Activated CD4-positive, alpha-beta T cell treated with anti-CD3 and anti-CD28 coated beads, Interleukin-2, amount 10 ng/mL, durations not matched to agents 7 days and 5 days (primary cell): ENCODE data around the gene RANGRF. TPM values are rescaled to one million over a fixed set of nuclear protein-coding genes. Genes with fewer than 3 reads are reported as not detected.
A peak's percentile ranks its signal among the peaks of the same experiment; 100 is the strongest.
"Not testable (repeated sequence)": the region's sequence is repeated elsewhere in the genome, so short reads cannot be mapped to it uniquely, and the experiment has no call there.

Source experiments
- CTCF ChIA-PET: fragments of 350-600 bp; sonication (Branson Sonifier 250); formaldehyde crosslinking; loops from one replicate; lab custom pipeline; 2021; ENCODE audit warnings: antibody characterized with exemption; lab: Charles Lee
- POLR2A ChIA-PET: fragments of 350-600 bp; sonication (Branson Sonifier 250); formaldehyde crosslinking; loops from one replicate; lab custom pipeline; 2021; ENCODE audit warnings: antibody characterized with exemption; lab: Charles Lee
- DNase-seq: peaks from one replicate; pipeline ENCODE4 v3.0.0-alpha.2; 2020
- H3K27ac Mint-ChIP-seq: one replicate; pipeline ENCODE4 v1.8.0; 2021; ENCODE audit warnings: mild to moderate bottlenecking, moderate library complexity, mixed read lengths
- H3K27me3 Mint-ChIP-seq: one replicate; pipeline ENCODE4 v1.8.0; 2021; ENCODE audit warnings: mixed read lengths
- H3K36me3 Mint-ChIP-seq: one replicate; pipeline ENCODE4 v1.8.0; 2021; ENCODE audit warnings: low read depth, mixed read lengths
- H3K4me1 Mint-ChIP-seq: one replicate; pipeline ENCODE4 v1.8.0; 2021; ENCODE audit warnings: mixed read lengths
- H3K4me3 Mint-ChIP-seq: one replicate; pipeline ENCODE4 v1.8.0; 2021; ENCODE audit warnings: mild to moderate bottlenecking, moderate library complexity, mixed read lengths
- H3K9me3 Mint-ChIP-seq: one replicate; pipeline ENCODE4 v1.8.0; 2021; ENCODE audit warnings: mixed read lengths
- total RNA-seq, 2 experiments: library from RNA; stranded (reverse); gene quantifications; one replicate each; pipeline ENCODE4 v1.2.3, GENCODE V29; 2021

The RANGRF gene, protein sequence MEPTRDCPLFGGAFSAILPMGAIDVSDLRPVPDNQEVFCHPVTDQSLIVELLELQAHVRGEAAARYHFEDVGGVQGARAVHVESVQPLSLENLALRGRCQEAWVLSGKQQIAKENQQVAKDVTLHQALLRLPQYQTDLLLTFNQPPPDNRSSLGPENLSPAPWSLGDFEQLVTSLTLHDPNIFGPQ
- total RNA-seq: 10 to 100 TPM; 41.2 to 48.9 TPM

GRCh38 chr17:8288336-8289102 is at the start of gene RANGRF:
Gene RANGRF, plus strand, starts transcription at chr17:8288670. Its CDS starts 119 bp downstream, at chr17:8288789.
- peak; percentile 88 for DNase-seq
- POLR2A ChIA-PET: interaction anchor here (0.5 to 0.9 kb wide), 3 partner anchors 38 to 115 kb away, joined by 3 to 5 read pairs (median 4); partner anchors contain the start of gene CTC1
- peaks cover 48% of the 10 kb centered on the region for H3K4me1 Mint-ChIP-seq

GRCh38 chr17:8243827-8244226 is 44.6 kb upstream of the RANGRF start:
- no peaks in the 10 kb centered on the region for H3K27me3 Mint-ChIP-seq
- peaks cover 52% of the 10 kb centered on the region for H3K36me3 Mint-ChIP-seq
- CTCF ChIA-PET: interaction anchor here (0.6 to 1.9 kb wide), 10 partner anchors 8 to 555 kb away, joined by 3 to 14 read pairs (median 4); no protein-coding TSS in a partner anchor
- H3K27ac Mint-ChIP-seq: peak overlapping the region; percentile 100
- DNase-seq: peak; percentile 50
- peaks cover 44% of the 10 kb centered on the region for H3K4me1 Mint-ChIP-seq
- H3K4me3 Mint-ChIP-seq: peak overlapping the region; percentile 54
- no peaks in the 10 kb centered on the region for H3K9me3 Mint-ChIP-seq
- POLR2A ChIA-PET: interaction anchor here (0.6 kb wide), 2 partner anchors 23 to 70 kb away, joined by 3 to 4 read pairs; no protein-coding TSS in a partner anchor

More at GRCh38 chr17:8288336-8289102, at the start of gene RANGRF:
- CTCF ChIA-PET: interaction anchor here (0.7 to 1.0 kb wide), 2 partner anchors 12 to 37 kb away, joined by 3 read pairs; no protein-coding TSS in a partner anchor
- H3K27me3 Mint-ChIP-seq: no peaks in the 10 kb centered on the region
- H3K4me3 Mint-ChIP-seq: peak within 1 kb of the TSS; percentile 93
- H3K9me3 Mint-ChIP-seq: no peaks in the 10 kb centered on the region
- peaks cover 22% of the 10 kb centered on the region for H3K36me3 Mint-ChIP-seq
- peak within 1 kb of the TSS; percentile 97 for H3K27ac Mint-ChIP-seq

- no peaks in the 10 kb centered on the region for H3K9me3 Mint-ChIP-seq
- peaks cover 48% of the 10 kb centered on the region for H3K36me3 Mint-ChIP-seq
- H3K4me3 Mint-ChIP-seq: no peak overlapping the region
- H3K27me3 Mint-ChIP-seq: no peaks in the 10 kb centered on the region
- peak overlapping the region; percentile 100 for H3K27ac Mint-ChIP-seq
- ChIA-PET POLR2A (no interaction called here), CTCF (interaction anchor here (0.6 to 1.9 kb wide), 6 partner anchors 10 to 90 kb away, joined by 4 to 14 read pairs (median 6); no protein-coding TSS in a partner anchor)
- DNase-seq: no peak
- H3K4me1 Mint-ChIP-seq: peaks cover 48% of the 10 kb centered on the region
Measured at GRCh38 chr17:8244768-8245167, 43.7 kb upstream of the RANGRF start.

DNA sequence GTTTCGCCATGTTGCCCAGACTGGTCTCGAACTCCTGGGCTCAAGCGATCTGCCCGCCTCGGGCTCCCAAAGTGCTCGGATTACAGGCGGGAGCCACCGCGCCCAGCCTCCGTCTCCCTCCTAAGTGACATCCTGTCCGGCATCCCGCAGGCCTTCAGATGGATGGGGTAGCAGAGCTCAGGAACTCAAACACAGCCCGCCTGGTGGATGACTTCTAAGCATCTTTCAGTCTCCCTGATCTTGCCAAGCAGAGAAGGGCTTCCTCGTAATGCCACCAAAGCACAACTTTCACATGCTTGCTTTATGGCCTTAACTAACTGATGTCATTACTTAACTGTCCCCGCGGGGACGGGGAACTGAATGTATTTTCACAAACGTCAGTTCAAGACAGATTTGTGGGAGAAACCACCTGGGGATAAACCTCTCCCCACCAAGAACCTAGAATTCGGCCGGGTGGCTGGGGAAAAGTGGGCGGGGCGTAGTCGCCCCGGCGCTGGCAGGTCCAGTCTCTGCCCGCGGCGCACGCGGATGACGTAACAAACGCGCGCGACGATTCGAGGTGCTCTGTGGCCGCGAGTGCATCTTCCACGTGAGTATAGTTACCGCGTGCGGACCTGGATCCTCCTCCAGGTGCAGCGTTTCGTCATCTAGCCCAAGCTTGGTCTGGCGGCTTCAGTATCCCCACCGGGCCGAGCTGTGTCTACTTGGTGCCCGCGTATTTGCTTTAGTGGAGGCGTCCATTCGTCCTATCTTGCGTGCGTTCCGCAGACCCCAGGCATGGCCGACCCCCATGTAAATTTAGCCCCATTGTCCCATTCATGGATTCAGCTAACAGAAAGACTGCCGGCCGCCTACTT is 39.5 kb upstream of the RANGRF start, which contains the start of gene PFAS:
Gene PFAS (plus strand): TSS at position 539 of the 857 bp plus-strand sequence. CDS start 4,649 bp downstream, outside the sequence.
- DNase-seq: peak; percentile 96
- Mint-ChIP-seq H3K27me3 (no peaks in the 10 kb centered on the region), H3K4me1 (peaks cover 42% of the 10 kb centered on the region), H3K36me3 (peaks cover 25% of the 10 kb centered on the region), H3K4me3 (peak within 1 kb of the TSS; percentile 98), H3K9me3 (no peaks in the 10 kb centered on the region), H3K27ac (peak within 1 kb of the TSS; percentile 100)
- ChIA-PET POLR2A (interaction anchor here (0.9 to 1.8 kb wide), 3 partner anchors 21 to 46 kb away, joined by 3 to 7 read pairs (median 3); partner anchors contain the start of gene SLC25A35), CTCF (interaction anchor here (0.5 to 1.8 kb wide), 14 partner anchors 9 to 1478 kb away, joined by 3 to 8 read pairs (median 4); partner anchors contain the start of genes ALOXE3, AURKB and BORCS6)

DNA sequence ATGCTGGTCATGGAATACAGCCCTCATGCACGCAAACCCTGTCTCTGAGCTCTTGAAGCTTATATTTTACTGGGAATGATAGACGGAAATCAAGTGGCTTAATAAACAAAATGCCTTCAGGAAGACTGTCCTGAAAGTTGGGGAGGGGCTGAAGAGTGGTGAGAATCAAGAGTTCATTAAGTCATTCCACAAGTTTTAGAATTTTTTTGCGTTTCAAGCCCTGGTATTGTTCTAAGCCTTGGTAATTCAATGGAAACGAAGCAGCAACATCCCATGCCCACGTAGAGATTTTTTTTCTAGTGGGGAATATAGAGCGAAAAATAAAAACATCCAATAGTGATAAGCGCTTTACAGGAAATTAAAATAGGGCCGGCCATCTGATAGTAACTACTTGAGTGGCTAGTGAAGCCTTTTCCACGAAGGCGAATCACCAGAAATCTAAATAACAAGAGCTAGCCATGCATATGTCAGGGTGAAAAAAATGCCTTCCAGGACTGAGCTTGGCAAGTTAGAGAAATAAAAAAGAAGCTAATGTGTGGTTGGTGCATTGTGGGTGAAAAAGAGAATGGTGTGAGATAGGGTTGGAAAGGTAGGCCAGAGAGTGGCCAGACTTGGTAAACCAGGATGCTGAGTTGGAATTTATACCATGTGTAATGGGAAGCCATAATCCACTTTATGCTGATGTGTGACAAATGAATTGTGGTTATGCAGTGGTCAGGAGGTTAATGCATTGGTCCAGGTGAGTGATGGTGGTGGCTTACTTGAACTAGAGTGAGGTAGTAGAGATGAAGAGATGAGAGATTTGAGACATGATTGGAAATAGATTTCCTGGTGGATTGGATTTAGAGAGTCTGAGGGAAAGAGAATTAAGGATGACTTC is 38.6 kb upstream of the RANGRF start:
- H3K27me3 Mint-ChIP-seq: no peaks in the 10 kb centered on the region
- no peaks in the 10 kb centered on the region for H3K9me3 Mint-ChIP-seq
- H3K4me3 Mint-ChIP-seq: peak overlapping the region; percentile 98
- CTCF ChIA-PET: interaction anchor here (0.5 to 1.6 kb wide), 7 partner anchors 8 to 1477 kb away, joined by 3 to 4 read pairs (median 3); no protein-coding TSS in a partner anchor
- peak overlapping the region; percentile 100 for H3K27ac Mint-ChIP-seq
- H3K36me3 Mint-ChIP-seq: peaks cover 21% of the 10 kb centered on the region
- peaks cover 34% of the 10 kb centered on the region for H3K4me1 Mint-ChIP-seq
- no peak for DNase-seq
- POLR2A ChIA-PET: no interaction called here

DNA sequence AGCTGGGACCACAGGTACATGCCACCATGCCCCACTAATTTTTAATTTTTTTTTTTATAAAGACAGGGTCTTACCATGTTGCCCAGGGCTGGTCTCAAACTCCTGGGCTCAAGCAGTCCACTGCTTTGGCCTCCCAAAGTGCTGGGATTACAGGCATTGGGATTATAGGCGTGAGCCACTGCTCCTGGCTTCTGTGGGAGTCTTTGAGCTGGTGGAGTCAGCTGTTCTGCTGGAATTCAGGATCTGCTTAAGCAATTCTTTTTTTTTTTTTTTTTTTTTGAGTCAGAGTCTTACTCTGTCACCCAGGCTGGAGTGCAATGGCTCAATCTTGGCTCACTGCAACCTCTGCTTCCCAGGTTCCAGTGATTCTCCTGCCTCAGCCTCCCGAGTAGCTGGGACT is 37.1 kb upstream of the RANGRF start:
- not testable (repeated sequence) for H3K27ac Mint-ChIP-seq, DNase-seq, H3K27me3 Mint-ChIP-seq, H3K4me3 Mint-ChIP-seq, H3K9me3 Mint-ChIP-seq
- ChIA-PET CTCF (interaction anchor here (0.6 to 1.6 kb wide), 4 partner anchors 9 to 57 kb away, joined by 3 to 5 read pairs (median 4); no protein-coding TSS in a partner anchor), POLR2A (interaction anchor here (0.6 kb wide), 1 partner anchor 37 kb away, joined by 5 read pairs; the partner anchor contains the start of gene RANGRF)
- peaks cover 20% of the 10 kb centered on the region for H3K4me1 Mint-ChIP-seq
- peaks cover 14% of the 10 kb centered on the region for H3K36me3 Mint-ChIP-seq

DNA sequence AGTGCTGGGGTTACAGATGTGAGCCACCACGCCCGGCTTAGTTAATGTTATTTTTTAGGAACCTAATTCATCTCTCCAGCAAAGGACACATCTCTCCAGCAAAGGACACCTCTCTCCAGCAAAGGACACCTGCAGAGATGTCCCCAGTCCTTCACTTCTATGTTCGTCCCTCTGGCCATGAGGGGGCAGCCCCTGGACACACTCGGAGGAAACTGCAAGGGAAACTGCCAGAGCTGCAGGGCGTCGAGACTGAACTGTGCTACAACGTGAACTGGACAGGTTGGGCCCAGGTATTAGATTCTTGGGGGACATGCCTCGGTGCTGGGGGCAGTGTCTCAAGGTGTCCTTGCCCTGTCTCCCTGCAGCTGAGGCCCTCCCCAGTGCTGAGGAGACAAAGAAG is 34.7 kb upstream of the RANGRF start:
- H3K9me3 Mint-ChIP-seq: no peaks in the 10 kb centered on the region
- no peak overlapping the region for H3K4me3 Mint-ChIP-seq
- no peaks in the 10 kb centered on the region for H3K27me3 Mint-ChIP-seq
- H3K4me1 Mint-ChIP-seq: peaks cover 16% of the 10 kb centered on the region
- no peak for DNase-seq
- ChIA-PET CTCF (no interaction called here), POLR2A (no interaction called here)
- no peak overlapping the region for H3K27ac Mint-ChIP-seq
- peaks cover 14% of the 10 kb centered on the region for H3K36me3 Mint-ChIP-seq

DNA sequence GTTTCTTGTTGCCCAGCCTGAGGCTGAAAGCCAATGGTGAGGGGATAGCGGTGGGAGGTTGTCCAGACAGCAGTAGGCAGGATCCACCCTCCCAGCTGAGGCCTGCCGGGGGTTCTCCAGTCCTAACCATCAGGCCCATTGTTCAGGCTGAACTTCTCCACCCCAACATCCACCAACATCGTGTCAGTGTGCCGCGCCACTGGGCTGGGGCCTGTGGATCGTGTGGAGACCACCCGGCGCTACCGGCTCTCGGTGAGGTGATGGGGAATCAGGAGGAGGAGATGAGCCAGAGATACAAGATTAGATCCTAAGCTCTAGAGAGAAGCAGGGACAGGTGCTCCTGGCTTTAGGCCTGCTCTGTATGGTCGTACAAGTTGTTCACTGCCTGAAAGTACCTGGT is 33.6 kb upstream of the RANGRF start:
- H3K27ac Mint-ChIP-seq: no peak overlapping the region
- H3K4me3 Mint-ChIP-seq: no peak overlapping the region
- ChIA-PET CTCF (interaction anchor here (0.7 kb wide), 1 partner anchor 228 kb away, joined by 4 read pairs; no protein-coding TSS in a partner anchor), POLR2A (no interaction called here)
- DNase-seq: no peak
- H3K9me3 Mint-ChIP-seq: no peaks in the 10 kb centered on the region
- no peaks in the 10 kb centered on the region for H3K27me3 Mint-ChIP-seq
- H3K4me1 Mint-ChIP-seq: peaks cover 9% of the 10 kb centered on the region
- peaks cover 14% of the 10 kb centered on the region for H3K36me3 Mint-ChIP-seq

GRCh38 chr17:8255499-8255898 is 33.0 kb upstream of the RANGRF start:
- ChIA-PET POLR2A (interaction anchor here (0.6 kb wide), 1 partner anchor 22 kb away, joined by 3 read pairs; no protein-coding TSS in a partner anchor), CTCF (no interaction called here)
- Mint-ChIP-seq H3K9me3 (no peaks in the 10 kb centered on the region), H3K27ac (no peak overlapping the region), H3K4me1 (peaks cover 3% of the 10 kb centered on the region), H3K4me3 (no peak overlapping the region), H3K27me3 (no peaks in the 10 kb centered on the region), H3K36me3 (peaks cover 14% of the 10 kb centered on the region)
- no peak for DNase-seq

DNA sequence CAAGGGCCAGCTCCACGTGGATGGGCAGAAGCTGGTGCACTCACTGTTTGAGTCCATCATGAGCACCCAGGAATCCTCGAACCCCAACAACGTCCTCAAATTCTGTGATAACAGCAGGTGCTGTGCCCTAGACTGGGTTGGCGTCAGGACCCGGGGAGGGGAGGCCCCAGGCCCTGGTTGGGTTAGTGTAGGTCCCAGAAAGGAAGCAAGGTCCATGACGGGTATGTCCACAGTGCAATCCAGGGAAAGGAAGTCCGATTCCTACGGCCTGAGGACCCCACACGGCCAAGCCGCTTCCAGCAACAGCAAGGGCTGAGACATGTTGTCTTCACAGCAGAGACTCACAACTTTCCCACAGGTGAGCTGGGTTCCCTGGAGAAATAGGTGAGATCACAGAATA is 32.2 kb upstream of the RANGRF start:
- Mint-ChIP-seq H3K4me1 (no peaks in the 10 kb centered on the region), H3K27me3 (no peaks in the 10 kb centered on the region), H3K4me3 (no peak overlapping the region), H3K9me3 (no peaks in the 10 kb centered on the region), H3K27ac (peak overlapping the region; percentile 13), H3K36me3 (peaks cover 18% of the 10 kb centered on the region)
- DNase-seq: no peak
- CTCF ChIA-PET: interaction anchor here (0.6 kb wide), 1 partner anchor 86 kb away, joined by 3 read pairs; no protein-coding TSS in a partner anchor
- POLR2A ChIA-PET: interaction anchor here (0.6 kb wide), 1 partner anchor 22 kb away, joined by 3 read pairs; no protein-coding TSS in a partner anchor

DNA sequence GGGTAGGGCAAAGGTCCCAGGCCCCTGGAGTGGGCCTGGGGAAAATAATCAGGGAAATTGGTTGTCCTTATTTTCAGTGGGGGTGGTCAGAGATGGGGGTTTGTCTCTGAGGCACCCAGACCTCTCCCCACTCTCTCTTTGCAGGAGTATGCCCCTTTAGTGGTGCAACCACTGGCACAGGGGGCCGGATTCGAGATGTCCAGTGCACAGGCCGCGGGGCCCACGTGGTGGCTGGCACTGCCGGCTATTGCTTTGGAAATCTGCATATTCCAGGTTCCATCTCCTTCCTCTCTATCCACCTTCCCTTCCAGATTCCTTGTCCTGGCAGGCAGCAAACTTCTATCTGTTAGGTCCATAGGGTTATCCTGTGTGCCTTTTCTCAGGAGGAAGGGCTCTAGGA is 31.8 kb upstream of the RANGRF start:
- Mint-ChIP-seq H3K27me3 (no peaks in the 10 kb centered on the region), H3K4me3 (no peak overlapping the region), H3K36me3 (peaks cover 18% of the 10 kb centered on the region), H3K27ac (no peak overlapping the region), H3K4me1 (no peaks in the 10 kb centered on the region), H3K9me3 (no peaks in the 10 kb centered on the region)
- POLR2A ChIA-PET: no interaction called here
- CTCF ChIA-PET: interaction anchor here (0.6 to 0.9 kb wide), 2 partner anchors 70 to 86 kb away, joined by 3 read pairs; no protein-coding TSS in a partner anchor
- no peak for DNase-seq
